GM13977 (cell line): ENCODE results near the gene CACNG4.
A peak's percentile ranks its signal among the peaks of the same experiment; 100 is the strongest.

Experiments
- DNase-seq: peaks from one replicate; pipeline ENCODE4 v3.0.0; 2012; ENCODE audit warnings: low spot score
- in situ Hi-C: fragments of 300-500 bp; cut with MboI; formaldehyde crosslinking; loops from one replicate; pipeline ENCODE4 v1.12.0; 2022; ENCODE audit warnings: low sequenced_read_pairs, low pct_unique_long_range_greater_than_20kb, mixed read lengths, inconsistent platforms; ENCODE audit not compliant: unreplicated experiment
- TF ChIP-seq, protein P1 (sequence below): IDR thresholded peaks from 2 replicates; pipeline ENCODE4 v1.5.1; 2012; ENCODE audit warnings: mild to moderate bottlenecking, control low read depth; ENCODE audit not compliant: insufficient read depth; ENCODE audit errors: extremely low read depth, missing control alignments

Gene CACNG4

DNA sequence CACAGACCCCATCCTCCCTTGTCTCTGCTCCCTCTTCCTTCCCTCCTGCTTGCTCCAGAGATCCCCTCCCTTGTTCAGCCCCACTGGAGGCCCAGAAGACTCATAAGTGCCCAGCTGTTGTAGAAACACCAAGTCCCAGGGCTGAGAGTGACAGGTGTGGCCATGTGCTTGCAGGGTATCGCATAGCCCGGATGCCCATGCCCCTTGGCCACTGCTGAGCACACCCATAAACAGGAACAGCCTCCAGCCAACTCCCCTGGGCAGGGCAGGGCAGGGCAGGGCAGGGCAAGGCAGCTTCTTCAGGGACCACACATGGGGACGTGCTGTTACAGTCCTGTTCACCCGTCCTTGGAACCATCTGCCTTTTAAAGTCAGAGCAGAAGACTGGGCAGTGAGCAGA, 81.9 kb downstream of the CACNG4 start:
- in situ Hi-C loops: no loop called here
- TF ChIP-seq, protein P1, sequence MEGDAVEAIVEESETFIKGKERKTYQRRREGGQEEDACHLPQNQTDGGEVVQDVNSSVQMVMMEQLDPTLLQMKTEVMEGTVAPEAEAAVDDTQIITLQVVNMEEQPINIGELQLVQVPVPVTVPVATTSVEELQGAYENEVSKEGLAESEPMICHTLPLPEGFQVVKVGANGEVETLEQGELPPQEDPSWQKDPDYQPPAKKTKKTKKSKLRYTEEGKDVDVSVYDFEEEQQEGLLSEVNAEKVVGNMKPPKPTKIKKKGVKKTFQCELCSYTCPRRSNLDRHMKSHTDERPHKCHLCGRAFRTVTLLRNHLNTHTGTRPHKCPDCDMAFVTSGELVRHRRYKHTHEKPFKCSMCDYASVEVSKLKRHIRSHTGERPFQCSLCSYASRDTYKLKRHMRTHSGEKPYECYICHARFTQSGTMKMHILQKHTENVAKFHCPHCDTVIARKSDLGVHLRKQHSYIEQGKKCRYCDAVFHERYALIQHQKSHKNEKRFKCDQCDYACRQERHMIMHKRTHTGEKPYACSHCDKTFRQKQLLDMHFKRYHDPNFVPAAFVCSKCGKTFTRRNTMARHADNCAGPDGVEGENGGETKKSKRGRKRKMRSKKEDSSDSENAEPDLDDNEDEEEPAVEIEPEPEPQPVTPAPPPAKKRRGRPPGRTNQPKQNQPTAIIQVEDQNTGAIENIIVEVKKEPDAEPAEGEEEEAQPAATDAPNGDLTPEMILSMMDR: no peak
- no peak for DNase-seq

DNA sequence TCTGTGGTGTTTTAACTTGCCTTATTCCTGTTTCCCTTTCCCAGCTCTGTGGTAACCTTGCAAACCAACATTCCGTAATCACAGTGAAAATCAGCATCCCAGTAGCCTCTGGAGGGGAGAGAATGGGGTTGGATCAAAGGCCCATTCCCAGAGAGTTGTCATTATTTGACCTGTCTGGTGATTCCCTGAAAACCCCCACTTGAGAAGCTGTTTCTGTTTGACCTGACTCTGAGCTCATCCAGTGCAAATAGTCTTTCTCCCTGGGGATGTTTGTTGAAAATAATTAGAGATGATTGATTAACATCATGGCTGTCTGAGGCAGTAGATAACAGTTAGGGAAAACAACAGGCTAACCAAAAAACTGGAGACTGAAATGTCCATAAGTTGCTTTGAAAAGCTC, 82.9 kb downstream of the CACNG4 start:
- TF ChIP-seq, protein P1: no peak
- DNase-seq: no peak
- in situ Hi-C loops: no loop called here

DNA sequence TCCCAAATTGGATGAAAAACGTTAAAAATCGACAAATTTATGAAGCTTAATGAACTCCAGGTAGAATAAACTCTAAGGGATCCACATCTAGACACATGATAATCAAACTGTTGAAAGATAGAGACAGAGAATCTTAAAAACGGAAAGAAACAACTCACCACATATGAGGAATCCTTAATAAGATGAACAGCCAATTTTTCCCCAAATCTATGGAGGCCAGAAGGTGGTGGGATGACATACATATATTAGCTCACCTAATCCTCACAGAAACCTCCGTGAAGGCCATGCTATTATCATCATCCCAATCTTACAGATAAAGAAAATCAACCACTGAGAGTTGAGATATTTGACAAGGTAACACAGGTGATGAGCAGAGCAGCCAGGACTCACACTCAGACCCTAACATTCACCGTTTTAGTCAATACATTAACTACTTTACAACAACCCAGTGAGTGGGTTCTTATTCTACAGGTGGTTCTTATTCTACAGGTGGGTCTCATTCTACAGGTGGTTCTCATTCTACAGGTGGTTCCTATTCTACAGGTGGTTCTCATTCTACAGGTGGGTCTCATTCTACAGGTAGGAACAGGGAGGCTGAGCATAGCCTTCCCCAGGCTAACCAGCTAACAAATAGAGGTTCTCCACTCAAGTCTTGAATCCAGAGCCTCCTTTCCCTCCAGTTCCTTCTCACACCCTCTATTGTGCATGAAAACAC, 84.7 kb downstream of the CACNG4 start:
- TF ChIP-seq, protein P1: no peak
- in situ Hi-C loops: no loop called here
- DNase-seq: no peak

DNA sequence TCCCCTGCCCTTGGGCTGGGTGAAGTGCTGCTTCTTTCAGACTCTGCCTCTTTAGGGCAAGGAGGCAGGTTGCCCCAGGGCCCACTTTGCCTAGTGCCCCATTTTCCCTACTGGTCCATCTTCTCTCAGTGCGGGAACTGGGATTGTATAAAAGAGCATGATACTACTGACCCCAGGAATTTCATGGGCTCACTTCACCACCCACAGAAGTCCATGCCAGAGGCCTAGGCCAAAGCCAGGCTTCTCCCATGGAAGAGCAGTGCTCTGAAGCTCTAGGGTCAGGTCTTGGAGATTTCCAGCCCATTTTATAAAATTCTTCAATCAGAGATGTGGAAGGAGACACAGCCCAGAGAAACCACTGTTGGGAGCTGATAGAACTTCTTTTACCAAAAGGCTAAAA, 85.6 kb downstream of the CACNG4 start:
- in situ Hi-C loops: no loop called here
- TF ChIP-seq, protein P1: no peak
- DNase-seq: peak; percentile 7

DNA sequence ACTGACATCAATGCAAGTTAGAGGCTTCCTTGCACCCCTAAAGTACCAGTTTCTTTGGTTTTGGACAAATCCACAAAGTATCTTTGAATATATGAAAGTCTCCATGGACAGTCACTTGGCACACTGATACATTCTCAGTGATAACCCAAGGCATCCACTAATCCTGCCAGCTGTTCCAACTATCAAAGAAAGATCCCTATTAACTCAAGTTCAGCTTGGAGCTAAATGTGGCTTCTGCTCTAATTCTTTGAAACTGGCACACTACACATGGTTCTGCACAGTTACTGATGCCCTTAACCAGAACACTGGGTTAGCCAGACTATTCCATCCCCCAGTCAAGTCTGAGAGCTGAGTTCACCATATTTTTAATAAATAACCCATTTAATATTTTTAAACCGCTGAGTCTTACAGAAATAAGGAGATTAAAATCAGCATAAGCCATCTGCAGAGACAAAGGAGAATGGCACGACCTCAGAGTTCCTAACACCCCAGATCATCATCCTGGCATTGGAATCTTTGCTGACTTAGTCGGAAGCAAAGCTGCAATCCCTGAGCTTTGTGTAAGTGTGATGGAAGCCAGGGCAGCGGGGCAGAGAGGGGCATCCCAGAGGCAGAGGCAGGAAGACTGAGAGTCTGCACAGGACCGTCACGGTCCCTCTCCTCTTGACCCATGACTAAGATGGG, 86.1 kb downstream of the CACNG4 start:
- TF ChIP-seq, protein P1: no peak
- in situ Hi-C loops: no loop called here
- DNase-seq: no peak

DNA sequence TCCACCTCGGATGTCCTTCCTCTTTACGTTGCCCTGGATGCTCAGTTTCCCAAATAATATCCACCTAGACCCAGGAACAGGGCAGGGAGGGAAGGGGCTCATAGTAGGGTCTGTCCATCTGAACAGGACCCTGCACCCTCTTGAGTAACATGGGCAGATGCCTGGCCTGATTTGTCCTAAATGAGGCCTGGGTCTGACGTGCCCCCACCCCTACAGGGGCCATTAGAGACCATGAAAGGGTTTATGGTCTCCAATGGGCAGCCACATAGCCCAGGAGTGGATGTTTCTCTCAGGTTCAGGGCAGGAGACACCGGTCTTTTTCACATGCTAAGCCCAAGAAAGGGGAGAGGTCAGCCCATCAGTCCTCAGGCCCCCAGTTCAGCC, 86.6 kb downstream of the CACNG4 start:
- in situ Hi-C loops: no loop called here
- DNase-seq: no peak

More for the DNA sequence above, 86.6 kb downstream of the CACNG4 start:
- TF ChIP-seq, protein P1: no peak
